BLaER1 treated with 17β-estradiol and CSF1 and Interleukin-3, amounts not matched to agents 10 nM and 100 nM (cell line): ENCODE results near the gene PI4KA.

Source experiments
- H3K27ac ChIP-seq, 11 experiments: shearing (Covaris generic); formaldehyde crosslinking; 2 replicates each; pipeline ENCODE4 v1.8.1; 2022
- H3K27me3 ChIP-seq, 11 experiments: shearing (Covaris generic); formaldehyde crosslinking; 2 replicates each; pipeline ENCODE4 v1.8.1; 2022
- H3K36me3 ChIP-seq, 11 experiments: shearing (Covaris generic); formaldehyde crosslinking; 2 replicates each; pipeline ENCODE4 v1.8.1; 2022
- H3K4me1 ChIP-seq, 10 experiments: shearing (Covaris generic); formaldehyde crosslinking; 2 replicates each; pipeline ENCODE4 v1.8.1; 2022
- H3K4me2 ChIP-seq, 11 experiments: shearing (Covaris generic); formaldehyde crosslinking; 2 replicates each; pipeline ENCODE4 v1.8.1; 2022
- H3K4me3 ChIP-seq, 10 experiments: shearing (Covaris generic); formaldehyde crosslinking; 2 replicates each; pipeline ENCODE4 v1.8.1; 2022
- H3K9ac ChIP-seq, 11 experiments: shearing (Covaris generic); formaldehyde crosslinking; 2 replicates each; pipeline ENCODE4 v1.8.1; 2022
- H3K9me3 ChIP-seq, 11 experiments: shearing (Covaris generic); formaldehyde crosslinking; replicated peaks in 1 of 11; 2 replicates each; pipeline ENCODE4 v1.8.1; 2022
- H4K20me1 ChIP-seq, 11 experiments: shearing (Covaris generic); formaldehyde crosslinking; 2 replicates each; pipeline ENCODE4 v1.8.1; 2022
- Cebpa-rat ChIP-seq, 11 experiments: shearing (Covaris generic); IDR thresholded peaks; 2 replicates each; pipeline ENCODE4 v1.8.1; 2022

PI4KA gene

DNA sequence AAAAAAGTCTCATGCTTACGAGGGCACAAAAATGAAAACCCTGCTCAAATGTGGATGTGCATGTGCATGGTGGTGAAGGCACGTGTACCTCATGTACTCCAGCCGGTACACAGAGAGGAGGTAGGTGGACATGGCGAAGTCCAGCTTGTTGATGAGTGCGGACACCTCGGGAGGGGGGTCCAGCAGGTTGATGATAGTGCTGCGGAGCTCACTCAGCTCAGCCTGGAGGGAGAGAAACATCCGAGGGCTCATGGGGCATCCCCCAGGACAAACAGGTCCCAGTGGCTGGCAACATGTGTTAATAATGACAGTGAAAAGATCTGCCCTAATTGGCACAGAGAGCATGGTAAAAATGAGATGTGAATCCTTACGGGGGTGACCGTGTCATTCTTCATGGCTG, 93.9 kb downstream of the PI4KA start:
- Histone ChIP-seq H3K9ac (no peak overlapping the region), H4K20me1 (peaks cover 0 to 7% (median 0%) of the 10 kb centered on the region in 11 experiments; a peak in 1 of 22 replicates), H3K27ac (no peak overlapping the region), H3K36me3 (peaks cover 49 to 91% (median 75%) of the 10 kb centered on the region in 11 experiments), H3K4me2 (no peak overlapping the region), H3K27me3 (no peaks in the 10 kb centered on the region), H3K4me1 (peaks cover 13 to 18% (median 15%) of the 10 kb centered on the region in 10 experiments; a peak in 19 of 20 replicates), H3K4me3 (no peak overlapping the region), H3K9me3 (peaks cover 0 to 12% (median 0%) of the 10 kb centered on the region in 11 experiments; a peak in 8 of 22 replicates)
- TF ChIP-seq Cebpa-rat (IDR thresholded peaks at IDR 0.05) = no peak

DNA sequence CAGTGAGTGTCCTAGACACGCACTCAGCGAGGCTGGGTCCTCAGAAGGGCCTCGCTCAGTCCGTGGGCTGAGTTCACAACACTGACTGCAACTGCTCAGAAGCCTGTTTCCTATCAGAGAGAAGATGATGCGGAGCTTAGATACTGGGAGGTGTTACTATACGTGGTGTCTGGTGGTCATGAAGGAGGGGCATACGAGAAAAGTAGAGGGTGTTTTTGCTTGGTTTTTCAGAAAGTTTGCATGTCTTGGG, 94.2 kb downstream of the PI4KA start:
- TF ChIP-seq Cebpa-rat (IDR thresholded peaks at IDR 0.05) = no peak
- peaks cover 0 to 10% (median 0%) of the 10 kb centered on the region in 11 experiments; a peak in 8 of 22 replicates for H3K9me3 ChIP-seq
- H3K4me3 ChIP-seq = no peak overlapping the region
- H3K36me3 ChIP-seq = peaks cover 50 to 94% (median 79%) of the 10 kb centered on the region in 11 experiments
- peaks cover 10 to 14% (median 11%) of the 10 kb centered on the region in 10 experiments; a peak in 19 of 20 replicates for H3K4me1 ChIP-seq
- no peaks in the 10 kb centered on the region for H3K27me3 ChIP-seq
- no peak overlapping the region for H3K4me2 ChIP-seq
- no peak overlapping the region for H3K27ac ChIP-seq
- peaks cover 0 to 7% (median 0%) of the 10 kb centered on the region in 11 experiments; a peak in 1 of 22 replicates for H4K20me1 ChIP-seq
- H3K9ac ChIP-seq = no peak overlapping the region

DNA sequence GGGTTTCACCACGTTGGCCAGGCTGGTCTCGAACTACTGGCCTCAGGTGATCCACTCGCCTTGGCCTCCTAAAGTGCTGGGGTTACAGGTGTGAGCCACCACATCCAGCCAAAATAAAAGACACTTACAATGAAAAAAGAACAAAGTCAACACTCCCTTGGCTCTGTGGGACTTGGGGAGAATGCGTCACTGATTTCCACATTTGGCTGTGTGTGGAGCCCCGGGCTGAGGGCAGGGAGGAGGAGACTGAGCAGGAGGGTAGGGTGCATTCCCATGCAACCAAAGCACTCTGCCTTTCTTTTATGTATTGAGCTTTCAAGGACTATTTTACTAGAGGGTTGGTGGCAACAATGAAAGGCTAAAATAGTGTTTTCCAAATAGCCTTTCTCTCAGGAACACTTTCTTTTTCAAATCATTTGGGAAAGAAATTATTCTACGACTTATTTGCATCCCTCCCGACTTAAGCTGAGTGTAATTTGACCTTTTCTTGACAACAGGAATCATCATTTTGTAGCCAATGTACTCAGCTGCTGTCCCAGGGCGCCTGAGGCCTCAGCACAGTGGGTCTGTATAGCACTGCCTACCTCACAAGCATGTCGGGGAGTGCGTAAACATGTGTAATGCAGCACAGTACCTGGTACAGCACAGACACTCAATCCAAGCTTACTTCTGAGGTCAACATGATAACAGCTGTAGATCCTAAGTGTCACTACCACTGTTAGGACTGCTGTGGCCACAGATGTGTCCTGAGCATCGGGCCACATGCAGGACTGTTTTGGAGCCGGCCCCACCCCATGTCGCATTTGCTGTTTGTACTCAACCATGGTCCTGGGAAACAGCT, 94.8 kb downstream of the PI4KA start:
- Histone ChIP-seq H3K4me3 (no peak overlapping the region), H3K4me1 (peaks cover 5 to 9% (median 6%) of the 10 kb centered on the region in 10 experiments; a peak in 19 of 20 replicates), H3K9me3 (peaks cover 0 to 5% (median 0%) of the 10 kb centered on the region in 11 experiments; a peak in 8 of 22 replicates), H3K4me2 (no peak overlapping the region), H3K36me3 (peaks cover 55 to 99% (median 83%) of the 10 kb centered on the region in 11 experiments), H3K27me3 (no peaks in the 10 kb centered on the region), H4K20me1 (peaks cover 0 to 7% (median 0%) of the 10 kb centered on the region in 11 experiments; a peak in 1 of 22 replicates), H3K9ac (no peak overlapping the region), H3K27ac (no peak overlapping the region)
- TF ChIP-seq Cebpa-rat (IDR thresholded peaks at IDR 0.05) = no peak

DNA sequence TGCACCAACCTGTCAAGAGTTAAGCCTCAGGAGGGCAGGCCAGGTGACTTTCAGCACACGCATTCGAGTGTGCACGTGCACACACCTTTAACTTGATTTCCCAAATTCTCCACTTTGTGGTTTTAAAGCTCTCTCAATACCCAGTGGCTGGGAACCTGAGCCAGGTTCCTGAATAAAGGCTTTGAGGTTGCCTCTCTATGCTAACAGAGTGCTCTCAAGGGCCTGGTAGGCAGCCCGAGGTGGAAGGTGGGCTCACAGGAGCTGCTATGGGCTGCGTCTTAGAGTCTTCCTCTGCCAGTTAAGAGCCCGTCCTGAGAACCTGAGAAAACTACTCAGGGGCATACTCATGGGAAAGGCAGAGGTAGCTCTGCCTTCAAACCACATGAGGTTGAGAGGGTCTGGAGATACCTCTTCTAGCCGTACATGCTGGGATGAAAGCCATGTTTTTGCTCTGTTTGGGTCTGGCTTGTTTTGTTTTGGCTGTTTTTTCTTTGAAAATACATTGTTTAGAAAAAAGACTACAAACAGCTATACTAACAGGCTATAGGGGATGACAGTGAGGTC, 96.3 kb downstream of the PI4KA start:
- TF ChIP-seq Cebpa-rat (IDR thresholded peaks at IDR 0.05) = no peak
- H3K4me1 ChIP-seq = 0 out of 20 replicates have a peak, but pooled peaks cover 0 to 4% (median 0%) of the 10 kb centered on the region in 10 experiments
- H3K27ac ChIP-seq = no peak overlapping the region

DNA sequence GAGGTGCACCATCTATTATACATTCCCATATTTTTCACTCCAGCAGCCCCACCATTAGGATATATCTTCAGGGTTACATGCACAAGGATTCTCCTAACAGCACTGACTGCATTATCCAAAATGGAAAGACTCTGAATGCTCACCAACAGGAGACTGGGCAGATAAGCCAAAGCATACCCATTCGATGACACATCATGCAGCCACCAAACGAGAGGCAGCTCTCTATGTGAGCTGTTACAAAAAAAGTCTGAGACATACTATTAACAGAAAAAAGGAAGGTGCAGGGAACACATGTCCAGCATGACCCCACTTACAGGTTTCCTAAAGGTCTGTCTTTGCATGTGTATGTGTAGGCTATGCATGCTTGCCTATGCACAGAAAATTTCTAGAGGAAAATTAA, 97.1 kb downstream of the PI4KA start:
- Histone ChIP-seq H3K4me1 (0 out of 20 replicates have a peak, but pooled peaks cover 0 to 4% (median 0%) of the 10 kb centered on the region in 10 experiments), H4K20me1 (peaks cover 0 to 7% (median 0%) of the 10 kb centered on the region in 11 experiments; a peak in 1 of 22 replicates), H3K4me2 (no peak overlapping the region), H3K9ac (no peak overlapping the region), H3K9me3 (no peaks in the 10 kb centered on the region), H3K27me3 (no peaks in the 10 kb centered on the region), H3K4me3 (no peak overlapping the region), H3K36me3 (peaks cover 62 to 99% (median 86%) of the 10 kb centered on the region in 11 experiments), H3K27ac (no peak overlapping the region)
- no peak for TF ChIP-seq Cebpa-rat (IDR thresholded peaks at IDR 0.05)

More for the DNA sequence above, 96.3 kb downstream of the PI4KA start:
- H3K36me3 ChIP-seq = peaks cover 58 to 99% (median 85%) of the 10 kb centered on the region in 11 experiments
- H4K20me1 ChIP-seq = peaks cover 0 to 7% (median 0%) of the 10 kb centered on the region in 11 experiments; a peak in 1 of 22 replicates
- no peak overlapping the region for H3K9ac ChIP-seq
- no peaks in the 10 kb centered on the region for H3K9me3 ChIP-seq
- no peak overlapping the region for H3K4me2 ChIP-seq
- no peaks in the 10 kb centered on the region for H3K27me3 ChIP-seq
- H3K4me3 ChIP-seq = no peak overlapping the region

DNA sequence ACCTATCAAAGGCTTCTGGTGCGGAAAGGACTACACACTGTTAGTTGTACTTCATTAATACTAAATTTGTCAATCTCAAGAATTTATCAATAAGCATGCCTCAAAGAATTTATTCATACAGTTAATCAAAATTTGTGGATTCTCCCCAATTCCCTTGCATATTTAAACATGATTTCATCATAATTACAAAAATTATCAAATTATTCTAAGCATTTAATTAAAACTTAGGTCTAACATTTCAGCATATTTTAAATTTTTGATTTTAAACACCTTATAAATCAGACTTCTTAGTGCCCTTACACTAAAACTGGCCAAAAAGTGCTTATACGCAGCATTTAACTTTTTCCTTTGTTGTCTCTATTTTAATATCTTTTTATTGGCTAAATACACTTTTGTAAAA, 98.5 kb downstream of the PI4KA start:
- H4K20me1 ChIP-seq = peaks cover 0 to 3% (median 0%) of the 10 kb centered on the region in 11 experiments; a peak in 1 of 22 replicates
- H3K4me1 ChIP-seq = 0 out of 20 replicates have a peak, but pooled peaks cover 0 to 4% (median 0%) of the 10 kb centered on the region in 10 experiments
- no peak overlapping the region for H3K4me3 ChIP-seq
- no peak for TF ChIP-seq Cebpa-rat (IDR thresholded peaks at IDR 0.05)
- no peak overlapping the region for H3K9ac ChIP-seq
- peaks cover 62 to 100% (median 84%) of the 10 kb centered on the region in 11 experiments for H3K36me3 ChIP-seq
- H3K9me3 ChIP-seq = no peaks in the 10 kb centered on the region
- H3K27ac ChIP-seq = no peak overlapping the region
- no peaks in the 10 kb centered on the region for H3K27me3 ChIP-seq
- no peak overlapping the region for H3K4me2 ChIP-seq

DNA sequence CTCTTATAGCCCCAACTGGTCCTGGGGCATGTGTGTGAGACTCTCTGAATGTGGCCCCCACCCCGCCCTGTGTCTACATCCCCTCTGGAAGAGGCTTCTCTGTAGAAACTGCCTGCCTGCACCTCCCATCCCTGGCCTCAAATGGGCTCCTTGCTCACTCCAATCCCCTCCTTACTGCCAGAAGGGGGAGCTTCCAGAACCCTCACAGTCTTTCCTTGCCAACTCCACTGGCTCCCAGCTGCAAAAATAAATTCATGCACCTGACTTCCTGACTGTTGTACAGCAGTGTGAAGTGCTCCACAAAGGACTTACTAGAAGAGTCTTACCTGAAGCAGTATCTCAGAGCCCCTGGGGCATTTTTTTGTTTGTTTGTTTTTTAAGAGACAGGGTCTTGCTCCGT, 99.9 kb downstream of the PI4KA start:
- 0 out of 20 replicates have a peak, but pooled peaks cover 0 to 4% (median 0%) of the 10 kb centered on the region in 10 experiments for H3K4me1 ChIP-seq
- H3K36me3 ChIP-seq = peaks cover 51 to 99% (median 82%) of the 10 kb centered on the region in 11 experiments
- no peaks in the 10 kb centered on the region for H3K27me3 ChIP-seq

DNA sequence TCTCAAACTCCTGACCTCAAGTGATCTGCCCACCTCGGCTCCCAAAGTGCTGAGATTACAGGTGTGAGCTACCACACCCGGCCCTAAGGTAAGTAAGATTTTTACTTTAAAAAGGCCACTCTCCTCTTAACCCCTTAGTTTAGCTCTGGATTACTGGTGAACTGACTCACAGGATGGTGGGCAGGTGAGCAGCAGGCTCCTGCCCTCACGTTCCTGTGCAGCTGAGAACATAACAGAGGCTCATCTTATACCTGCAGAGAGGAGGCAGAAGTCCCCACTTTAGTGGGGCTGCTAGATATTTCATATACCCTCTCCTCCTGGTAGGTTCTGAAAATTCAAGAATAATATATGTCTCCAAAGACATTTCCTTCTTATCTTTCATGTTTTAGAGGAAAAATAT, 101.8 kb downstream of the PI4KA start:
- Histone ChIP-seq H3K4me1 (peaks cover under 1 to 8% (median 5%) of the 10 kb centered on the region in 10 experiments; a peak in 16 of 20 replicates), H4K20me1 (peaks cover 0 to 10% (median 0%) of the 10 kb centered on the region in 11 experiments; a peak in 4 of 22 replicates), H3K27ac (no peak overlapping the region), H3K4me3 (no peak overlapping the region), H3K4me2 (no peak overlapping the region), H3K36me3 (peaks cover 50 to 93% (median 78%) of the 10 kb centered on the region in 11 experiments), H3K9me3 (no peaks in the 10 kb centered on the region), H3K27me3 (no peaks in the 10 kb centered on the region), H3K9ac (no peak overlapping the region)
- TF ChIP-seq Cebpa-rat (IDR thresholded peaks at IDR 0.05) = no peak

More for the DNA sequence above, 99.9 kb downstream of the PI4KA start:
- H3K4me2 ChIP-seq = no peak overlapping the region
- H3K9me3 ChIP-seq = no peaks in the 10 kb centered on the region
- H3K9ac ChIP-seq = no peak overlapping the region
- H3K4me3 ChIP-seq = no peak overlapping the region
- no peak for TF ChIP-seq Cebpa-rat (IDR thresholded peaks at IDR 0.05)
- H3K27ac ChIP-seq = no peak overlapping the region
- peaks cover 0 to 3% (median 0%) of the 10 kb centered on the region in 11 experiments; a peak in 1 of 22 replicates for H4K20me1 ChIP-seq

DNA sequence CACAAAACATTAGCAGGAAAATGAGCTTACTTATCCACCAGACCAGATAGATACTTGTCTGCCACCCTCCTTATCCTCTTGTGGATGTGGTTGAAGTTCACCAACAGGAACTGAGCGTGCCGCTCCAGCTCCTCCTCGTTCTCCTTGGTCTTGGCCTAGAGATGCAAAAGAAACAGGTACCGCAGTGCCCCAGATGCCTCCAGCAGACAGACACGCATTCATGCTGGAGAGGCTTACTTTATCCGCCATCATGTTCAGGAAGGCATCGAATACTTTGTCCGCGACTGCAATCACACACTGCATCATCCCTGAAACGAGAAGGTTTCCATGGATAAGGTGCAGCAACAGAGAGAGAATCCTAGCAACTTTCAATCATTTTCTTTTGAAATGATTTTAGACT, 105.7 kb downstream of the PI4KA start:
- Histone ChIP-seq H3K27ac (no peak overlapping the region), H3K9me3 (no peaks in the 10 kb centered on the region), H3K27me3 (no peaks in the 10 kb centered on the region), H3K36me3 (peaks cover 51 to 88% (median 68%) of the 10 kb centered on the region in 11 experiments), H4K20me1 (peaks cover 8 to 48% (median 30%) of the 10 kb centered on the region in 11 experiments; a peak in 15 of 22 replicates), H3K4me3 (no peak overlapping the region), H3K4me1 (peaks cover 36 to 46% (median 42%) of the 10 kb centered on the region in 10 experiments), H3K4me2 (no peak overlapping the region), H3K9ac (no peak overlapping the region)
- no peak for TF ChIP-seq Cebpa-rat (IDR thresholded peaks at IDR 0.05)
